Activated T-helper 2 cell treated with anti-CD3 and anti-CD28 coated beads, Interferon-gamma antibody, Interleukin-2, Interleukin-4, amounts not matched to agents 10 μg/mL and 5 μg/mL and 100 μg/mL, durations not matched to agents 14 hours and 24 hours and 36 hours (primary cell): ENCODE measurements around the gene HOMER1. TPM values are rescaled to one million over a fixed set of nuclear protein-coding genes. Genes with fewer than 3 reads are reported as not detected.
A peak's percentile ranks its signal among the peaks of the same experiment; 100 is the strongest.

Source experiments
- DNase-seq: peaks from one replicate; pipeline ENCODE4 v3.0.0; 2021; ENCODE audit warnings: low spot score
- H3K27ac Mint-ChIP-seq: one replicate; pipeline ENCODE4 v1.8.0; 2021; ENCODE audit warnings: mixed read lengths
- H3K27me3 Mint-ChIP-seq: one replicate; pipeline ENCODE4 v1.8.0; 2021; ENCODE audit warnings: low read depth, mixed read lengths
- H3K36me3 Mint-ChIP-seq: one replicate; pipeline ENCODE4 v1.8.0; 2021; ENCODE audit warnings: low read depth, mixed read lengths
- H3K4me1 Mint-ChIP-seq: one replicate; pipeline ENCODE4 v1.8.0; 2021; ENCODE audit warnings: low read depth, mixed read lengths
- H3K4me3 Mint-ChIP-seq: one replicate; pipeline ENCODE4 v1.8.0; 2021; ENCODE audit warnings: low read depth, mild to moderate bottlenecking, moderate library complexity, mixed read lengths
- H3K9me3 Mint-ChIP-seq: one replicate; pipeline ENCODE4 v1.8.0; 2021; ENCODE audit warnings: mixed read lengths
- intact Hi-C: fragments of 100-400 bp; cut with micrococcal nuclease; formaldehyde crosslinking; loops from one replicate; pipeline ENCODE4 v1.15.1; 2023
- total RNA-seq: library from RNA; stranded (reverse); gene quantifications from 2 replicates; pipeline ENCODE4 v1.2.3, GENCODE V29; 2022

HOMER1 gene, protein sequence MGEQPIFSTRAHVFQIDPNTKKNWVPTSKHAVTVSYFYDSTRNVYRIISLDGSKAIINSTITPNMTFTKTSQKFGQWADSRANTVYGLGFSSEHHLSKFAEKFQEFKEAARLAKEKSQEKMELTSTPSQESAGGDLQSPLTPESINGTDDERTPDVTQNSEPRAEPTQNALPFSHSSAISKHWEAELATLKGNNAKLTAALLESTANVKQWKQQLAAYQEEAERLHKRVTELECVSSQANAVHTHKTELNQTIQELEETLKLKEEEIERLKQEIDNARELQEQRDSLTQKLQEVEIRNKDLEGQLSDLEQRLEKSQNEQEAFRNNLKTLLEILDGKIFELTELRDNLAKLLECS
- 13.3 and 13.5 TPM in 2 replicates for total RNA-seq

DNA sequence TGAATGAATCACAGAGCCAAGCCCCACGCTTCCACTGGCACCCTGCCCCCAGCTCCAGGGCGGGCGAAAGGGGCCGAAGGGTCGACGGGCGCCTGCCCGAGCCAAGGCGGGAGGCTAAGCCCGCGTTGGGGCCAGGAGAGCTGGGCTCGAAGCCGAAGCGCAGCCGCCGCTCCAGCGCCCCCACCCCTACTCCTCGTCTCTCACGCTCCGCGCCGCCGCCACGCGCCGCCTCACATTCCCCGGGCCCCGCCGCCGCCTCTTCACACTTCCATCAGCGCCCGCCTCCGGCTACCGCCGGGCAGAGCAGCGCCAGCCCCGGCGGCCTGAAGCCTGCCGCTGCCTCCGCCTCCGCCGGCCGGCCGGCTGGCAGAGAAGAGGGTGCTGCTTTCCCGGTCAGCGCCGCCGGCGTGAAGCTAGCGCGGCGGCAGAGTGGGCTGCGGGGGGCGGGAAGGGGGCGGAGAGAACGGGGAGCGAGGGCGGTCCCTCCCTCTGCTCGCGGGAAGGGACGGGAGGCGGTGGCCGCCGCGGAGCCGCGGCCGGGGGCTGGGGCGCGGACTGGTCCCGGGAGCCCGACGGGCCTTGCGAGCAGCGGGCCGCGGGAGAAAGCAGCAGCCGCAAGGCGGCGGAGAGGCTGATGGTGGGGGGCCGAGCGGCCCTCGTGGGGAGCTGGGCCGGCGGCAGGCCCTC is at the start of gene HOMER1:
TSS of gene HOMER1 (minus strand) at position 431 of the 687 bp plus-strand sequence. CDS start 1,360 bp downstream, outside the sequence.
- H3K9me3 Mint-ChIP-seq = no peaks in the 10 kb centered on the region
- H3K27ac Mint-ChIP-seq = peak within 1 kb of the TSS; percentile 96
- no peaks in the 10 kb centered on the region for H3K36me3 Mint-ChIP-seq
- intact Hi-C loops = loop anchor here (1.0 to 10.0 kb wide), 5 partner anchors 98 to 1219 kb away; partner anchors contain the start of genes AP3B1, JMY, MTX3 and TENT2
- peak within 1 kb of the TSS; percentile 93 for H3K4me3 Mint-ChIP-seq
- H3K4me1 Mint-ChIP-seq = peaks cover 42% of the 10 kb centered on the region
- DNase-seq = peak; percentile 66
- peaks cover 3% of the 10 kb centered on the region for H3K27me3 Mint-ChIP-seq

DNA sequence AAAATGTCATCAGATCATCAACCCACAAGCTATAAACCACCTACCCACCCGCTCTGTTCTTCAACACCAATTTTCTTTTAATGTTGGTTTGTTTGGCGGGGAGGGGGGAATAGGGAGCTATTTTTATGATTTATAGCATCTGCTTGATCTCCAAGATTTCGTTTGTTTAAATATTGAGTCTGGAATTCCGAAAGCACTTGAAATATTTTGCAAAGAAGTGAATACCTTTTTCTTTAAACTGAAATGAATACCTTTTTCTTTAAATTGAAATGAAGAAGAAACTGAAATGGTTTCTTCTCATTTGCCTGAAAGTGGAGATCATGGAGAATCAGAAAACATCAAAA is 49.3 kb upstream of the HOMER1 start:
- Mint-ChIP-seq H3K27me3 (no peaks in the 10 kb centered on the region), H3K4me3 (no peak overlapping the region), H3K9me3 (peaks cover 6% of the 10 kb centered on the region), H3K4me1 (peaks cover 42% of the 10 kb centered on the region), H3K27ac (peak overlapping the region; percentile 84), H3K36me3 (peaks cover 17% of the 10 kb centered on the region)
- no peak for DNase-seq
- intact Hi-C loops = no loop called here

DNA sequence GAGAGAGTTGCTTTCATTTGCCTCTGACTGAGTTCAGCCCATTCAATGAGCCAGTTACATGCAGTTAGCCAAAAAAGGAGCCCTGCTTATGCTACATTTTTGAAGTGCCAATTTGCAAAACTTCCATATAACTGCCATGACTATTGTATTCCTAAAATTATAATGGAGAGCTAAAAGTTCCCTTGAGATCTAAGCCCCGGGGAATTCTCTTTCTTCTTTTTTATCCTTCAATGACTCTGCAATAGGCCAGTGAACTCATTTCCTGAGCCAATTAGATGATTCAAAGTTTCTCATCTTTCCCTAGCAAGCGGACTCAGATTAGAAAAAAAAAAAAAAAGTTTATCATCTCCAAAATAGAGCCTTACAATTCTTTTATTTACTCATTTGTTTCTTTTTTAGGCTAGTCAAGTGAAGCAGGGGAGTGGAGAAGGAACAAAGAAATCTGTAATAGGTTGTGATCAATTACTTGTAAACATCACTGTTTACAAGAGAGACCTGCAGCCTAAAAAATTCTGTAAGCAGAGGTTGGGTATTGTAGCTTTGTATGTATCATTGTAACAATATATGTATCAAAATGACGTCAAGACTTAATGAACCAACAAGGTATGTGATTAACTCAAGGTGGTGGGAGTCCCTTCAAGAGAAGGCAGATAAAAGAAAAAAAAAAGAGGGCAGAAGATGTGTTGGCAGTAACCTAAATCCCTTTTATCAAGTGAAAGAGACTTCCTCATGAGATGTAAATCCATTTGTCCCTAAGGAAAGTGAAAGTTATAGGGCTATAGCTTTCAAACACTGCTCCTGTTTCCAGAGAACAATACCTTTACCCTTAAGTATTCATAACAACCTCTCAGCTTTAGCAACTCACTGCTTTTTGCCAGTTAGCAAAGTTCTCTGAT is 48.7 kb upstream of the HOMER1 start:
- DNase-seq = no peak
- peaks cover 42% of the 10 kb centered on the region for H3K4me1 Mint-ChIP-seq
- H3K9me3 Mint-ChIP-seq = peaks cover 6% of the 10 kb centered on the region
- H3K27ac Mint-ChIP-seq = peak overlapping the region; percentile 84
- H3K4me3 Mint-ChIP-seq = peak overlapping the region; percentile 35
- H3K36me3 Mint-ChIP-seq = peaks cover 17% of the 10 kb centered on the region
- intact Hi-C loops = no loop called here
- no peaks in the 10 kb centered on the region for H3K27me3 Mint-ChIP-seq

DNA sequence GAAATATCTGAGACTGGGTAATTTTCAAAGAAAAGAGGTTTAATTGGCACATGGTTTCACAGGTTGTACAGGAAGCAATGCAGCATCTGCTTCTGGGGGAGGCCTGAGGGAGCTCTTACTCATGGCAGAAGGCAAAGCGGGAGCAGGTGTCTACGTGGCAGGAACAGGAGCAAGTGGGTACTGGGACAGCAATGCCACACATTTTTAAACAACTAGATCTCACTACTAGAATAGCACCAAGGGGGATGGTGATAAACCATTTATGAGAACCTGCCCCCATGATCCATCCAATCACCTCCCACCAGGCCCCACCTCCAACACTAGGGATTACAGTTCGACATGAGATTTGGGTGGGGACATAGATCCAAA is 47.6 kb upstream of the HOMER1 start:
- intact Hi-C loops = loop anchor here (1.0 to 2.0 kb wide), 4 partner anchors 46 to 429 kb away; partner anchors contain the start of genes MTX3 and TENT2
- DNase-seq = no peak
- Mint-ChIP-seq H3K36me3 (peaks cover 17% of the 10 kb centered on the region), H3K27ac (peak overlapping the region; percentile 95), H3K27me3 (no peaks in the 10 kb centered on the region), H3K4me3 (peak overlapping the region; percentile 15), H3K9me3 (peaks cover 6% of the 10 kb centered on the region), H3K4me1 (peaks cover 45% of the 10 kb centered on the region)

DNA sequence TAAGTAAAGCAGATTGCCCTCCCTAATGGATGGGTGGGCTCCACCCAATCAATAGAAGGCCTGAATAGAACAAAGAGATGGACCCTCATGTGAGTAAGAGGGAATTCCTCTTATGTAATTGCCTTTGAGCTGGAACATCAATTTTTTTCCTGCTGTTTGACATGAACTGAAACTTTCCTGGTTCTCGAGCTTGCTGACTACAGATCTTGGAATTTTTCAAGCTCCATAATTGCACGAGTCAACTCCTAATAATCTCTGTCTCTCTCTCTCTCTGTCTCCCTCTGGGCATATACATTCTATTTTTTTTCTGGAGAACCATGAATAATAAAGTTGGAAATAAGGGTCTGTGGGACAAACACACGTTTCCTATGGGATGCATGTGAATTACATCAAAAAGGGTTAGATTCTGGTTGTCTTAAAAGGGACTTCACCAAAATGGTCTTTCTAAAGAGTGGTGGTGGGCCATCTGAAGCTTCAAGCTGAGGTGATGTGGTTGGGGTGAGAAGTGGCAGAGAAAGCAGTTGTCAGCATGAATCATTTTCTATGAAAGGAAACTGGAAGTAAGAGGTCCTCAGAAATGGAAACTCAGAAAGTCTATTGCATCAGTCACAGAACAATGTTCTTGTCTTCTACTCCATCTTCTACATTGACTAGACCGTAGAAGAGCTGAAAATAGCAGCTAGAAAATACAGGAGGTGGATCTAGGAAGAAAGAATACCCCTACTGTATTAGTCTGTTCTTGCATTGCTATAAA is 47.0 kb upstream of the HOMER1 start:
- H3K27ac Mint-ChIP-seq = peak overlapping the region; percentile 95
- peaks cover 48% of the 10 kb centered on the region for H3K4me1 Mint-ChIP-seq
- H3K27me3 Mint-ChIP-seq = no peaks in the 10 kb centered on the region
- peak overlapping the region; percentile 19 for H3K4me3 Mint-ChIP-seq
- H3K9me3 Mint-ChIP-seq = peaks cover 6% of the 10 kb centered on the region
- intact Hi-C loops = loop anchor here (1.0 to 2.0 kb wide), 4 partner anchors 46 to 430 kb away; partner anchors contain the start of genes MTX3 and TENT2
- DNase-seq = peak; percentile 13
- H3K36me3 Mint-ChIP-seq = peaks cover 17% of the 10 kb centered on the region

DNA sequence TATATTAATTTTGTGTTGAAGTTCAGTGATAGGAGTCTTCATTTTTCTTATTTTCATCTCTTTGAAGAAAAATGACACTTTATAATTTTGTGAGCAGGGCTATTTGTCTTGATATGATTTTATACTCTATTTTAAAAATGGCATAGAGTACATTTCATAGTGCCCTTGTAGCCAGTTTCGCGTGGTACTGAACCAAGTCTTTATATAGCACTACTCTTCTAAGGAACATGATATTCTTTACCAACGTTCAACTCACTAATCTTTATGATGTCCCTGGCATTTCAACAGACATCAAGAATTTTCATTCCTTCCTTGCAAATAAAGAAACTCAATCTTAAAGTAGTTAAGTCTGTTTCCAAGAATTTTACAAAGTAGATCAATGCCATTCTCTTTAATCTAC is 41.5 kb upstream of the HOMER1 start:
- peaks cover 22% of the 10 kb centered on the region for H3K4me1 Mint-ChIP-seq
- H3K9me3 Mint-ChIP-seq = peaks cover 15% of the 10 kb centered on the region
- no peak overlapping the region for H3K27ac Mint-ChIP-seq
- no peak overlapping the region for H3K4me3 Mint-ChIP-seq
- intact Hi-C loops = no loop called here
- H3K36me3 Mint-ChIP-seq = no peaks in the 10 kb centered on the region
- no peaks in the 10 kb centered on the region for H3K27me3 Mint-ChIP-seq
- no peak for DNase-seq

DNA sequence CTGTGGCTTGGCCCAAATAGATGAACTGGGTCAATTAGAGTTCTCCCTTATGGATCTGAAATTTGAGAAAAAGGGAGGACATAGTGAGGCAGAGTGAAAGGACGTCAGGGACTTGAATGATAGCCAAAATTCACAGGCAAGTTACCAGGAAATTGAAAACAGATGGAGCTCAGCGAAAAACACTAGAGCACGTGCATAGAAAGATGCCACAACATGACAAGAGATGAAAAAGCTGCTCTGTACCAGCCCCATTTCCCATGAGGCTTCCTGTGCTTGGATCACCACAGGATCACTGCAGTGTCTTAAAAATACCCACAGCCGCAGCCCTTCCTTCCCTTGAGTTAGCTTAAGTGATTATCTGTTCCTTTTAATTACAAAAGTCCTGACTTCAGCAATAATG is 39.0 kb upstream of the HOMER1 start:
- no peaks in the 10 kb centered on the region for H3K36me3 Mint-ChIP-seq
- peaks cover 16% of the 10 kb centered on the region for H3K4me1 Mint-ChIP-seq
- DNase-seq = no peak
- H3K27ac Mint-ChIP-seq = no peak overlapping the region
- H3K27me3 Mint-ChIP-seq = no peaks in the 10 kb centered on the region
- peaks cover 15% of the 10 kb centered on the region for H3K9me3 Mint-ChIP-seq
- intact Hi-C loops = no loop called here
- no peak overlapping the region for H3K4me3 Mint-ChIP-seq

DNA sequence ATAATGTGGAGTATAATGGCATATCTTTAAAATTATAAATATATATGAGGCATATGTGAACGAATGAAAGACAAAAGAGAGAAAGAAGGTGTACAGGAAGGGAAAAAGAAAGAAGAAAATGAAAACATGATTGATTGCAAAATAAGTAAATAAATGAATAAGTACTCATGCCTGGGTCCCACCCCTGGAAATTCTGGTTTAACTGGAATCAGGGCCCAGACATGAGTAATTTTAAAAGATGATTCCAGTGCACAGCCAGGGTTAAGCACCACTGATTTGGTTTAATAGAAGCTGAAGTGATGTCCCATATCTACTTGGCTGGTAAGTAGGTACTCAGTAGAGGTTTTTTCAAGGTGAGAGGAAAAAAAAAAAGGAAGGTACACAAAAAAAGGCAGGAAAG is 34.0 kb upstream of the HOMER1 start:
- intact Hi-C loops = no loop called here
- H3K4me1 Mint-ChIP-seq = peaks cover 4% of the 10 kb centered on the region
- no peak overlapping the region for H3K27ac Mint-ChIP-seq
- H3K9me3 Mint-ChIP-seq = peaks cover 15% of the 10 kb centered on the region
- no peak overlapping the region for H3K4me3 Mint-ChIP-seq
- H3K36me3 Mint-ChIP-seq = no peaks in the 10 kb centered on the region
- no peak for DNase-seq
- peaks cover 3% of the 10 kb centered on the region for H3K27me3 Mint-ChIP-seq

DNA sequence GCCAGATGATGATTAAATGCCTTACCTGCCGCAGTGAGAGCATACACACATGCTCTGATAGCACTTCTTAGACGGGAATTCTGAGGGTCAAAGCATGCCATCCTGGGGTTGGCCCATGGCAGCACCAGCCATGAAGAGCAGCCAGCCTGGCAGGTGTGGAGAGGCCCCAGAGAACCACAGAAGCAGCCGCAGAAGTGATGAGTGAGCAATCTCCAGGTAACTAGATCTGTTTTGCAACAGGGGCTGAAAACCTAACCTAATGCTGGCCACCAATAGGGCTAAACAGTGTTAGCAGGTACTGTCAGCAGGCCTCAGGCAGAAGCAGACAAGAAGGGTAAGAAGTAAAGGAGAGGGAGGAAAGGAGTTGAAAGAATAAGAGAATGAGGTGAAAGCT is 33.5 kb upstream of the HOMER1 start:
- H3K27ac Mint-ChIP-seq = no peak overlapping the region
- no peaks in the 10 kb centered on the region for H3K4me1 Mint-ChIP-seq
- H3K4me3 Mint-ChIP-seq = no peak overlapping the region
- peaks cover 3% of the 10 kb centered on the region for H3K27me3 Mint-ChIP-seq
- H3K9me3 Mint-ChIP-seq = peaks cover 10% of the 10 kb centered on the region
- no peak for DNase-seq
- no peaks in the 10 kb centered on the region for H3K36me3 Mint-ChIP-seq
- intact Hi-C loops = no loop called here

DNA sequence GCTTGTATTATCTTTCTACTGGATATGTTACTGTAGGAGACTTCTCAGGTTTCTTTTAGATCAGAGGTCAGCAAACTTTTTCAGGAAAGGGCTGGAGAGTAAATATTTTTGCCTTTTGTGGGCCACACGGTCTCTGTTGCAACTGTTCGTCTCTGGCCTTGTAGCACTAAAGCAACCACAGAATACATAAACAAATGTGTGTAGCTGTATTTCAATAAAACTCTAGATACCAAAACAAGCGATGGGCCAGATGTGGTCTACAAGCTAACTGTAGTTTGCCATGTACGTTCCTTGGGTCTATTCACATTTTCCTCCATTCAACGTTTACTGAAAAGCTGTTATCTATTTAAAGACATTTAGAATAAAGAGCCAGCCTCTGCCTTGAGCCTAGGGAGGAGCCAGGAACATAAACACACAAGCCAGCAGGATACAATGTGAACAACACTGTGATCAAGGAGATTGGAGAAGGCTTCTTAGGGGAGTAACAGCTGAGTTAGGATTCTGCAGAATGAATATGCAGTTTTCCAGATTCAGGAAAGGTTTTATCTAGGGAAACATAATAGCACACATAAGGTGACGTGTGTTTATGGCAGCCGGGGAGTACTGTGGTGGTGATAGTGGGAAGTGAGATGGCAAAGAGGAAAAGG is 33.0 kb upstream of the HOMER1 start:
- Mint-ChIP-seq H3K27ac (no peak overlapping the region), H3K4me3 (no peak overlapping the region), H3K9me3 (peaks cover 5% of the 10 kb centered on the region), H3K4me1 (no peaks in the 10 kb centered on the region), H3K27me3 (peaks cover 3% of the 10 kb centered on the region), H3K36me3 (no peaks in the 10 kb centered on the region)
- intact Hi-C loops = no loop called here
- DNase-seq = no peak

DNA sequence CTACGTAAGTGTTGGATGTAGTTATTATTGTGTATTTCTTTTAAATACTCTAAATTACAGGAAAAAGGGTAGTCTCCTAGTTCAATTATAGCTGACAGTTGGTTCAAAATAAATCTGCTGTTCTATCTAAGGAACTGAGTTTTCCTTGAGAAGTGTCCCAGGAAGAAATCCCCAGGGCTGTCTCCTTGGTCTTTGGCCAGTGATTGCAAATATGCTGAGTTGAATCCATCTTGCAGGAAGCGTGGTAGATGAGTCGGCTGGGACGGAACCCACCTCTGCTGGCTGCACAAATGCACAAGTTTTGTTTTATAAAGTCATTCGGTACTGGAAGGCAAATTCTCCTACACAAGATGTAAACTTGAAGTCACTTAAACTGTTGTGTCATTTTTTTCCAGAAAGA is 30.2 kb upstream of the HOMER1 start:
- intact Hi-C loops = no loop called here
- Mint-ChIP-seq H3K4me1 (no peaks in the 10 kb centered on the region), H3K36me3 (no peaks in the 10 kb centered on the region), H3K27me3 (peaks cover 3% of the 10 kb centered on the region), H3K27ac (no peak overlapping the region), H3K4me3 (no peak overlapping the region), H3K9me3 (no peaks in the 10 kb centered on the region)
- DNase-seq = no peak

DNA sequence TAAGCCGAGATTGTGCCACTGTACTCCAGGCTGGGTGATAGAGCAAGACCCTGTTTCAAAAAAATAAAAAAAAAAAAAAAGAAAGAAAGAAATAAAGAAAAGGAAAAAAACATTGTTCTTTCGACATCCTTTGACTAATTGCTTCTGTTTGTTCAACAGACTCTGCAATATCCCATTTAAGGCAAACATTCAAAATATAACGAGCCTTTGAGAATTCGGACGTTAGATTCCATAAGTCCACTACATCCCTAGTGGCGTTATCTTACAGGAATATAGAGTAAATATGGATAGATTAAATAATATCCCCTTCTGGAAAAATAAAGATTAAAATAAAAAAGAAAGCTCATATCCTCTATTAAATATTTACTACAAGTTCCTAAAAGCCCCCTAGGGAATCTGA is 27.0 kb upstream of the HOMER1 start:
- no peaks in the 10 kb centered on the region for H3K9me3 Mint-ChIP-seq
- H3K4me1 Mint-ChIP-seq = no peaks in the 10 kb centered on the region
- H3K27me3 Mint-ChIP-seq = peaks cover 3% of the 10 kb centered on the region
- intact Hi-C loops = no loop called here
- no peaks in the 10 kb centered on the region for H3K36me3 Mint-ChIP-seq
- H3K27ac Mint-ChIP-seq = no peak overlapping the region
- no peak overlapping the region for H3K4me3 Mint-ChIP-seq
- DNase-seq = no peak
